H1 (cell line): ENCODE results near the gene CSPG5.

ENCODE experiments used
- RAD21 ChIP-seq, 2 experiments: IDR thresholded peaks in 1 of 2; conservative IDR thresholded peaks in 1 of 2; 2 replicates each; pipeline ENCODE4 v1.6.1; 2011; ENCODE audit warnings: low read depth in 2 of 2, low read length in 2 of 2, improper control_type of control experiment in 1 of 2, inconsistent platforms in 1 of 2, mild to moderate bottlenecking in 1 of 2, moderate library complexity in 1 of 2
- RFX5 ChIP-seq: IDR thresholded peaks from 2 replicates; pipeline ENCODE4 v1.6.1; 2011; ENCODE audit warnings: low read depth, low read length, improper control_type of control experiment, borderline replicate concordance

DNA sequence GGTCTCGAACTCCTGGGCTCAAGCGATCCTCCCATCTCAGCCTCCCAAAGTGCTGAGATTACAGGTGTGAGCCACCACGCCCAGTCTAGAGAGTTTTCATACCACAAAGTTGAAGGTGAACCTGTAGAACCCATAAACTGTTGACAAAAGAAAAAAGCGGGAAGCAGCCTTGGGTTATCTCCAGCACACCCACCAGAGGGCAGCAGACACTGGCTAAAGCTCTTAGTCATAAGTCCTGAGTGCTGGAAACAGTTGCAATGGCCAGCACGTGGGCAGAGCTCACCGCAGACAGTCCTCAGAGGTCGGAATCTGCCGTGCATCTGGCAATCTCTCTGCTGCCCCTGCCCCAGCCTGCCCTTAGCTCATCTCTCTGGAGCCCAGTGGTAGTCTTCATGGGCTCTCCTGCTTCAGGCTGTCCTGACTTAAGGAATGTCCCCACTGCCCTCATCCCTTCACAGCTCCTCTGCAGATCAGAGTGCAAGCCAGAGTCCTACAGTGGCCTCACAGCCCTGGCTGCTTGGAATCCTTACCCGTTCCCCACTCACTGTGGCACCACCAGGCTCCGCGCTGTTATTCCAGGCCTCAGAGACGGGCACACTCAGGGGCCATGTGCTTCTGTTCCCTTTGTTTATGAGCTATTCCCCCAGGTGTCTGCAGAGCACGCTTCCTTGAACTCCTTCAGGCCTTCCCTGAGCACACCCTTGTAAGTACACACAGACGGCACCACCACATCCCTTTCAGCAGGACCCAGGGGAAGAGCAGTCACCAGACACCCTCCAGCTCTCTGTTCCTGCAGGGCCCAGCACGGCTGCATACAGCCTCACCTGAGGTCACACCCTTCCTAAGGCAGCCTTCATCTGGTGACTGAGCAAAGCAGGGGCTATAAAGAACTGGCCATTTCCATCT is 56.3 kb downstream of the CSPG5 start:
- TF ChIP-seq RAD21 (IDR thresholded peaks at IDR 0.05 in 1 of 2, conservative IDR thresholded peaks at IDR 0.05 in 1 of 2; ENCODE audit: low read depth in 2 of 2, low read length in 2 of 2) = peak; percentile 98 to 99
- TF ChIP-seq RFX5 = no peak
